K562 (cell line): ENCODE measurements around the gene GIT2. TPM values are rescaled to one million over a fixed set of nuclear protein-coding genes. Genes with fewer than 3 reads are reported as not detected.

Experiments
- ATAC-seq: fragments of 200-7000 bp; cut with Tn5 transposase; 3 replicates; pipeline ENCODE4 v1.9.1; 2020; ENCODE audit warnings: moderate library complexity
- BruUV-seq: library from RNA; stranded (reverse); fragments of 400-500 nt; replicated peaks from 2 replicates; lab custom pipeline; 2021; lab: Mats Ljungman, UMichigan
- CTCF ChIA-PET: fragments of 300-600 bp; formaldehyde crosslinking; extraction: SDS; loops from one replicate; lab custom pipeline; 2021; ENCODE audit warnings: low intra/inter-chr PET ratio; lab: Yijun Ruan, JAX
- POLR2A ChIA-PET: fragments of 300-600, 350-650 bp; sonication (Branson Sonifier 250); formaldehyde crosslinking; extraction: SDS; loops from one replicate; lab custom pipeline; 2021; ENCODE audit warnings: antibody characterized with exemption, inconsistent platforms; lab: Yijun Ruan, JAX
- DNase-seq, 4 experiments: peaks; one replicate each; pipeline versions ENCODE4 v3.0.0 to v3.0.0-alpha.2; 2011 to 2018; ENCODE audit warnings: low spot score in 3 of 4, mixed read lengths in 3 of 4; ENCODE audit errors: extremely low read depth in 1 of 4
- FAIRE-seq: peaks from 2 replicates; lab custom pipeline; 2011; peaks lifted over from hg19 to GRCh38; lab: Jason Lieb, UNC
- H2AFZ ChIP-seq: 2 replicates; pipeline ENCODE4 v1.6.0; 2011; ENCODE audit warnings: low read depth, low read length, control low read depth, inconsistent platforms
- H3K27ac ChIP-seq: fragments of 200-600 bp; 3 replicates; pipeline ENCODE4 v1.8.0; 2011; ENCODE audit warnings: low read depth, mild to moderate bottlenecking, control low read depth, inconsistent platforms, low read length, moderate library complexity, mixed read lengths; ENCODE audit errors: extremely low read depth
- H3K27me3 ChIP-seq, 2 experiments: fragments of 300-600 bp in 1 of 2; 2 replicates in 1 of 2; 3 replicates in 1 of 2; pipeline versions ENCODE4 v1.6.0 to v1.8.0; 2011; ENCODE audit warnings: inconsistent platforms in 2 of 2, low read length in 2 of 2, mild to moderate bottlenecking in 1 of 2, mixed read lengths in 1 of 2, moderate library complexity in 1 of 2; ENCODE audit not compliant: control insufficient read depth in 2 of 2, insufficient read depth in 2 of 2
- H3K36me3 ChIP-seq: fragments of 300-600 bp; 3 replicates; pipeline ENCODE4 v1.8.0; 2011; ENCODE audit warnings: mild to moderate bottlenecking, low read length, inconsistent platforms; ENCODE audit not compliant: control insufficient read depth, insufficient read depth
- H3K4me1 ChIP-seq, 2 experiments: fragments of 200-600 bp in 1 of 2; replicated peaks in 1 of 2; 2 replicates in 1 of 2; 3 replicates in 1 of 2; pipeline versions ENCODE4 v1.5.1 to v1.8.0; 2011; ENCODE audit warnings: inconsistent platforms in 2 of 2, low read length in 2 of 2, mild to moderate bottlenecking in 1 of 2, mixed read lengths in 1 of 2, moderate library complexity in 1 of 2; ENCODE audit not compliant: control insufficient read depth in 2 of 2, insufficient read depth in 2 of 2
- H3K4me2 ChIP-seq: 2 replicates; pipeline ENCODE4 v1.6.1; 2011; ENCODE audit warnings: low read length, control low read depth, inconsistent platforms, mixed read lengths; ENCODE audit not compliant: insufficient read depth
- H3K4me3 ChIP-seq: fragments of 200-600 bp; sonication (generic), shearing (Covaris generic); 2 replicates; pipeline ENCODE4 v1.5.1; 2016; ENCODE audit warnings: control low read depth, inconsistent platforms
- H3K79me2 ChIP-seq: fragments of 200-600 bp; 3 replicates; pipeline ENCODE4 v1.8.0; 2011; ENCODE audit warnings: low read length, inconsistent platforms; ENCODE audit not compliant: control insufficient read depth, insufficient read depth
- H3K9ac ChIP-seq, 2 experiments: 2 replicates each; pipeline versions ENCODE4 v1.6.0 to v1.6.1; 2011; ENCODE audit warnings: low read depth in 2 of 2, low read length in 2 of 2, control low read depth in 1 of 2, inconsistent platforms in 1 of 2, mild to moderate bottlenecking in 1 of 2, mixed read lengths in 1 of 2; ENCODE audit not compliant: insufficient read depth in 1 of 2
- H3K9me1 ChIP-seq: one replicate; pipeline ENCODE4 v1.6.0; 2011; ENCODE audit warnings: inconsistent platforms, mild to moderate bottlenecking, low read length, moderate library complexity; ENCODE audit not compliant: control insufficient read depth, insufficient read depth
- H3K9me3 ChIP-seq: replicated peaks from 2 replicates; pipeline ENCODE4 v1.5.1; 2011; ENCODE audit warnings: low read depth, low read length, inconsistent platforms; ENCODE audit not compliant: control insufficient read depth, insufficient read depth
- H4K20me1 ChIP-seq: replicated peaks from 2 replicates; pipeline ENCODE4 v1.6.1; 2011; ENCODE audit warnings: low read length, inconsistent platforms, mixed read lengths; ENCODE audit not compliant: control insufficient read depth, insufficient read depth
- BACH1 ChIP-seq: fragments of 200-800 bp; sonication (Bioruptor generic); IDR thresholded peaks from 2 replicates; pipeline ENCODE4 v1.6.1; 2016; ENCODE audit warnings: missing genetic modification characterization, missing compliant biosample characterization
- CHCHD3 ChIP-seq: fragments of 250-450 bp; sonication (Bioruptor Pico); IDR thresholded peaks from 2 replicates; pipeline ENCODE4 v2.1.2; 2022; ENCODE audit warnings: mild to moderate bottlenecking
- DMBX1 ChIP-seq: fragments of 250-450 bp; sonication (Bioruptor Pico); IDR thresholded peaks from 2 replicates; pipeline ENCODE4 v1.8.0; 2022; ENCODE audit warnings: inconsistent platforms, mild to moderate bottlenecking, moderate library complexity, borderline replicate concordance
- FUS ChIP-seq: fragments of 200-400 bp; formaldehyde crosslinking; optimal IDR thresholded peaks from 2 replicates; pipeline ENCODE3; 2017; ENCODE audit warnings: low read depth, low read length
- MXD1 ChIP-seq: fragments of 250-450 bp; sonication (Bioruptor Pico); IDR thresholded peaks from 2 replicates; pipeline ENCODE4 v1.8.0; 2021; ENCODE audit warnings: borderline replicate concordance, mild to moderate bottlenecking, moderate library complexity; ENCODE audit not compliant: poor library complexity, severe bottlenecking
- NCOA4 ChIP-seq: fragments of 450-650 bp; IDR thresholded peaks from 2 replicates; pipeline ENCODE4 v1.6.1; 2018; ENCODE audit warnings: mild to moderate bottlenecking; ENCODE audit not compliant: partially characterized antibody
- NFXL1 ChIP-seq: fragments of 450-650 bp; formaldehyde crosslinking; IDR thresholded peaks from 2 replicates; pipeline ENCODE4 v1.4.0; 2021; ENCODE audit warnings: mild to moderate bottlenecking
- PBX2 ChIP-seq, 2 experiments: IDR thresholded peaks in 1 of 2; conservative IDR thresholded peaks in 1 of 2; 2 replicates each; pipeline ENCODE4 v1.6.1; 2016; ENCODE audit warnings: low read depth in 2 of 2, mild to moderate bottlenecking in 1 of 2, missing compliant biosample characterization in 1 of 2, missing genetic modification characterization in 1 of 2, moderate library complexity in 1 of 2
- PHTF2 ChIP-seq: fragments of 250-450 bp; sonication (Bioruptor Pico); IDR thresholded peaks from 2 replicates; pipeline ENCODE4 v1.5.0; 2021; ENCODE audit warnings: mild to moderate bottlenecking
- RBM15 ChIP-seq: fragments of 200-400 bp; formaldehyde crosslinking; IDR thresholded peaks from 2 replicates; pipeline ENCODE4 v1.6.1; 2018; ENCODE audit warnings: mild to moderate bottlenecking, low read length, moderate library complexity; ENCODE audit not compliant: insufficient read depth
- TAF7 ChIP-seq: fragments of 450-650 bp; IDR thresholded peaks from 2 replicates; pipeline ENCODE4 v1.6.1; 2016; ENCODE audit warnings: missing genetic modification characterization, missing compliant biosample characterization
- whole genome bisulfite sequencing: fragments of 100-300 bp; shearing (Covaris generic); methylation state at CpG from one replicate; pipeline ENCODE4 v1.1.6; 2016; ENCODE audit warnings: low coverage, mixed read lengths; ENCODE audit not compliant: insufficient coverage; ENCODE audit errors: missing lambda C conversion rate; 5-methylcytosine and 5-hydroxymethylcytosine counted together
- in situ Hi-C: fragments of 300-500 bp; cut with MboI; formaldehyde crosslinking; loops from 4 replicates; pipeline ENCODE4 v1.15.0; 2018; ENCODE audit warnings: inconsistent platforms, mixed read lengths
- intact Hi-C: fragments of 100-400 bp; cut with micrococcal nuclease; formaldehyde crosslinking; loops from 2 replicates; pipeline ENCODE4 v1.14.2; 2022
- polyA plus RNA-seq, 8 experiments: library from polyadenylated mRNA; depleted of rRNA in 4 of 8; stranded (reverse) in 5 of 8; unstranded in 3 of 8; fragments of >200 nt; fragmentation: Nextera tagmentation in 2 of 8; fragmentation: Illumina TruSeq in 1 of 8; extraction: Ambion mirVana in 2 of 8; extraction: Trizol in 1 of 8; gene quantifications; 2 replicates each; pipeline versions ENCODE4 v1.2.1 to v1.2.3, GENCODE V29; 2011 to 2014; ENCODE audit warnings: inconsistent platforms in 1 of 8, missing spikeins in 1 of 8
- total RNA-seq, 7 experiments: library from RNA; depleted of rRNA in 6 of 7; stranded (reverse); fragments of >200 nt in 6 of 7; fragmentation: Illumina TruSeq in 2 of 7; extraction: Trizol in 2 of 7; gene quantifications; 2 replicates each; pipeline versions ENCODE4 v1.2.1 to v1.2.3, GENCODE V29; 2011 to 2021; ENCODE audit warnings: low replicate concordance in 1 of 7
- TF ChIP-seq, protein P1 (sequence below): conservative IDR thresholded peaks from 2 replicates; pipeline ENCODE4 v1.6.1; 2011; ENCODE audit warnings: low read depth, mild to moderate bottlenecking, low read length; ENCODE audit not compliant: control insufficient read depth

GIT2 gene
- total and polyA plus RNA-seq, 9 of the 15 experiments (the other 6 are each of a cell fraction or from before 2014, with no cell fraction given), result 4.0 to 30.4 (median 23.5) TPM

- Histone ChIP-seq H3K4me1 (peaks cover 5 to 7% of the 10 kb centered on the region in 2 experiments; a peak in 4 of 5 replicates), H3K27me3 (no peaks in the 10 kb centered on the region), H3K4me2 (no peak overlapping the region), H3K9me1 (no peaks in the 10 kb centered on the region), H3K36me3 (peaks cover 57% of the 10 kb centered on the region; the same call in 2 of the 3 replicates), H3K9me3 (no peaks in the 10 kb centered on the region), H2AFZ (no peak overlapping the region), H3K27ac (no peak overlapping the region), H3K79me2 (no peaks in the 10 kb centered on the region), H3K9ac (no peak overlapping the region), H4K20me1 (no peaks in the 10 kb centered on the region), H3K4me3 (no peak overlapping the region)
- 88% methylated on average over 13 of the region's 14 CpGs for WGBS
- in situ Hi-C loops, result no loop called here
- ChIA-PET CTCF (no interaction called here), POLR2A (no interaction called here)
- no TSS peak for BruUV-seq
- FAIRE-seq (no peak), ATAC-seq (no peak), DNase-seq (no peak)
- TF ChIP-seq MXD1 (CRISPR knock-in tag), result no peak
- no peak for TF ChIP-seq BACH1 (tag)
- TF ChIP-seq TAF7 (tag), result no peak
- TF ChIP-seq NCOA4, result no peak
- no peak for TF ChIP-seq NFXL1 (CRISPR knock-in tag)
- no peak for TF ChIP-seq CHCHD3
- no peak for TF ChIP-seq PHTF2 (CRISPR knock-in tag)
- TF ChIP-seq RBM15, result no peak
- TF ChIP-seq, protein P1, sequence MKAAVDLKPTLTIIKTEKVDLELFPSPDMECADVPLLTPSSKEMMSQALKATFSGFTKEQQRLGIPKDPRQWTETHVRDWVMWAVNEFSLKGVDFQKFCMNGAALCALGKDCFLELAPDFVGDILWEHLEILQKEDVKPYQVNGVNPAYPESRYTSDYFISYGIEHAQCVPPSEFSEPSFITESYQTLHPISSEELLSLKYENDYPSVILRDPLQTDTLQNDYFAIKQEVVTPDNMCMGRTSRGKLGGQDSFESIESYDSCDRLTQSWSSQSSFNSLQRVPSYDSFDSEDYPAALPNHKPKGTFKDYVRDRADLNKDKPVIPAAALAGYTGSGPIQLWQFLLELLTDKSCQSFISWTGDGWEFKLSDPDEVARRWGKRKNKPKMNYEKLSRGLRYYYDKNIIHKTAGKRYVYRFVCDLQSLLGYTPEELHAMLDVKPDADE, result no peak
- no peak for TF ChIP-seq DMBX1
- no peak for TF ChIP-seq PBX2 (CRISPR knock-in tag; IDR thresholded peaks at IDR 0.05; ENCODE audit: low read depth)
- no peak for TF ChIP-seq PBX2 (tag; conservative IDR thresholded peaks at IDR 0.05; ENCODE audit: low read depth)
- no peak for TF ChIP-seq FUS
- intact Hi-C loops, result no loop called here
Measured at GRCh38 chr12:109932878-109933503, 63.2 kb downstream of the GIT2 start.
